ENCODE results near the gene LYSET.

GRCh38 chr14:93228550-93228949 lies 43.4 kb downstream of the LYSET start:
- TF ChIP-seq, protein P1, sequence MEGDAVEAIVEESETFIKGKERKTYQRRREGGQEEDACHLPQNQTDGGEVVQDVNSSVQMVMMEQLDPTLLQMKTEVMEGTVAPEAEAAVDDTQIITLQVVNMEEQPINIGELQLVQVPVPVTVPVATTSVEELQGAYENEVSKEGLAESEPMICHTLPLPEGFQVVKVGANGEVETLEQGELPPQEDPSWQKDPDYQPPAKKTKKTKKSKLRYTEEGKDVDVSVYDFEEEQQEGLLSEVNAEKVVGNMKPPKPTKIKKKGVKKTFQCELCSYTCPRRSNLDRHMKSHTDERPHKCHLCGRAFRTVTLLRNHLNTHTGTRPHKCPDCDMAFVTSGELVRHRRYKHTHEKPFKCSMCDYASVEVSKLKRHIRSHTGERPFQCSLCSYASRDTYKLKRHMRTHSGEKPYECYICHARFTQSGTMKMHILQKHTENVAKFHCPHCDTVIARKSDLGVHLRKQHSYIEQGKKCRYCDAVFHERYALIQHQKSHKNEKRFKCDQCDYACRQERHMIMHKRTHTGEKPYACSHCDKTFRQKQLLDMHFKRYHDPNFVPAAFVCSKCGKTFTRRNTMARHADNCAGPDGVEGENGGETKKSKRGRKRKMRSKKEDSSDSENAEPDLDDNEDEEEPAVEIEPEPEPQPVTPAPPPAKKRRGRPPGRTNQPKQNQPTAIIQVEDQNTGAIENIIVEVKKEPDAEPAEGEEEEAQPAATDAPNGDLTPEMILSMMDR (IDR thresholded peaks at IDR 0.05 in 2 of 3, conservative IDR thresholded peaks at IDR 0.05 in 1 of 3; ENCODE audit: control insufficient read depth in 2 of 3, extremely low read depth in 1 of 3, insufficient read depth in 1 of 3, low read depth in 3 of 3, low read length in 3 of 3), result no peak
- no peak for TF ChIP-seq TARDBP (IDR thresholded peaks at IDR 0.05; ENCODE audit: borderline replicate concordance)
- no peak for TF ChIP-seq TBL1XR1 (IDR thresholded peaks at IDR 0.05; ENCODE audit: low read depth, low read length)
- TF ChIP-seq POLR2AphosphoS5 (IDR thresholded peaks at IDR 0.05; ENCODE audit: low read length), result no peak
- TF ChIP-seq ZSCAN29 (IDR thresholded peaks at IDR 0.05), result no peak
- TF ChIP-seq MXI1 (IDR thresholded peaks at IDR 0.05; ENCODE audit: low read depth, low read length), result no peak
- TF ChIP-seq PAX8 (IDR thresholded peaks at IDR 0.05), result no peak
- no peak for TF ChIP-seq ZBTB33 (IDR thresholded peaks at IDR 0.05)
- no peak for TF ChIP-seq RAD21 (IDR thresholded peaks at IDR 0.05; ENCODE audit: insufficient read depth, low read depth, low read length)
- no peak for TF ChIP-seq POLR2A (IDR thresholded peaks at IDR 0.05; ENCODE audit: low read depth, low read length)
- TF ChIP-seq, protein P2, sequence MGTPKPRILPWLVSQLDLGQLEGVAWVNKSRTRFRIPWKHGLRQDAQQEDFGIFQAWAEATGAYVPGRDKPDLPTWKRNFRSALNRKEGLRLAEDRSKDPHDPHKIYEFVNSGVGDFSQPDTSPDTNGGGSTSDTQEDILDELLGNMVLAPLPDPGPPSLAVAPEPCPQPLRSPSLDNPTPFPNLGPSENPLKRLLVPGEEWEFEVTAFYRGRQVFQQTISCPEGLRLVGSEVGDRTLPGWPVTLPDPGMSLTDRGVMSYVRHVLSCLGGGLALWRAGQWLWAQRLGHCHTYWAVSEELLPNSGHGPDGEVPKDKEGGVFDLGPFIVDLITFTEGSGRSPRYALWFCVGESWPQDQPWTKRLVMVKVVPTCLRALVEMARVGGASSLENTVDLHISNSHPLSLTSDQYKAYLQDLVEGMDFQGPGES (IDR thresholded peaks at IDR 0.05), result no peak
- TF ChIP-seq SUZ12 (IDR thresholded peaks at IDR 0.05; ENCODE audit: unreplicated experiment), result no peak
- TF ChIP-seq BCLAF1 (IDR thresholded peaks at IDR 0.05), result no peak
- no peak for TF ChIP-seq GABPA (IDR thresholded peaks at IDR 0.05; ENCODE audit: low read depth)
